K562 (cell line): ENCODE measurements around the gene ERP44. TPM values are rescaled to one million over a fixed set of nuclear protein-coding genes. Genes with fewer than 3 reads are reported as not detected.

ENCODE experiments used
- GATAD2B ChIP-seq: fragments of 450-650 bp; IDR thresholded peaks from 2 replicates; pipeline ENCODE4 v1.6.1; 2017; ENCODE audit warnings: mild to moderate bottlenecking, borderline replicate concordance
- GTF2A2 ChIP-seq: IDR thresholded peaks from 2 replicates; pipeline ENCODE4 v1.6.1; 2016; ENCODE audit warnings: mild to moderate bottlenecking, missing genetic modification characterization, missing compliant biosample characterization
- HMG20B ChIP-seq: fragments of 250-450 bp; sonication (Bioruptor Pico); IDR thresholded peaks from 2 replicates; pipeline ENCODE4 v1.5.0; 2021; ENCODE audit warnings: mild to moderate bottlenecking
- NCOR1 ChIP-seq: fragments of 450-650 bp; IDR thresholded peaks from 2 replicates; pipeline ENCODE4 v1.6.1; 2016; ENCODE audit warnings: mild to moderate bottlenecking, moderate library complexity
- SMAD3 ChIP-seq: fragments of 450-650 bp; formaldehyde crosslinking; conservative IDR thresholded peaks from 2 replicates; pipeline ENCODE4 v1.4.0; 2020; ENCODE audit warnings: mild to moderate bottlenecking
- SMARCA4 ChIP-seq: fragments of 450-650 bp; IDR thresholded peaks from 2 replicates; pipeline ENCODE4 v1.6.1; 2016
- SMC3 ChIP-seq: conservative IDR thresholded peaks from 2 replicates; pipeline ENCODE4 v1.6.1; 2011; ENCODE audit warnings: low read depth, low read length, improper control_type of control experiment; ENCODE audit not compliant: insufficient read depth
- SP2 ChIP-seq: IDR thresholded peaks from 2 replicates; pipeline ENCODE4 v1.6.1; 2011; ENCODE audit warnings: mild to moderate bottlenecking, low read depth, low read length, moderate library complexity; ENCODE audit not compliant: poor library complexity, severe bottlenecking; ENCODE audit errors: extremely low read depth
- SREBF2 ChIP-seq: sonication (generic); formaldehyde crosslinking; IDR thresholded peaks from 2 replicates; pipeline ENCODE4 v1.4.0; 2020; ENCODE audit warnings: mild to moderate bottlenecking, missing genetic modification reagents
- STAT5B ChIP-seq: fragments of 250-450 bp; sonication (Bioruptor Pico); IDR thresholded peaks from 2 replicates; pipeline ENCODE4 v1.8.0; 2021; ENCODE audit warnings: mild to moderate bottlenecking, inconsistent platforms
- TSC22D4 ChIP-seq: fragments of 450-650 bp; IDR thresholded peaks from 2 replicates; pipeline ENCODE4 v1.6.1; 2016; ENCODE audit warnings: missing genetic modification characterization, missing biosample characterization, control low read depth
- XRCC3 ChIP-seq: fragments of 450-650 bp; IDR thresholded peaks from 2 replicates; pipeline ENCODE4 v1.6.1; 2017; ENCODE audit warnings: mild to moderate bottlenecking, moderate library complexity
- ZFPM2 ChIP-seq: fragments of 250-450 bp; sonication (Bioruptor Pico); IDR thresholded peaks from 2 replicates; pipeline ENCODE4 v1.5.1; 2022; ENCODE audit warnings: mild to moderate bottlenecking
- ZNF212 ChIP-seq: fragments of 450-650 bp; formaldehyde crosslinking; IDR thresholded peaks from 2 replicates; pipeline ENCODE4 v1.4.0; 2020; ENCODE audit warnings: mild to moderate bottlenecking
- ZNF830 ChIP-seq: fragments of 250-450 bp; sonication (Bioruptor Pico); IDR thresholded peaks from 2 replicates; pipeline ENCODE4 v1.5.0; 2021; ENCODE audit warnings: mild to moderate bottlenecking
- ZSCAN29 ChIP-seq: fragments of 450-650 bp; IDR thresholded peaks from 2 replicates; pipeline ENCODE4 v1.6.1; 2017
- ZSCAN32 ChIP-seq: fragments of 450-650 bp; formaldehyde crosslinking; IDR thresholded peaks from 2 replicates; pipeline ENCODE4 v1.4.0; 2020; ENCODE audit warnings: mild to moderate bottlenecking, moderate library complexity
- polyA plus RNA-seq, 8 experiments: library from polyadenylated mRNA; depleted of rRNA in 4 of 8; stranded (reverse) in 5 of 8; unstranded in 3 of 8; fragments of >200 nt; fragmentation: Nextera tagmentation in 2 of 8; fragmentation: Illumina TruSeq in 1 of 8; extraction: Ambion mirVana in 2 of 8; extraction: Trizol in 1 of 8; gene quantifications; 2 replicates each; pipeline versions ENCODE4 v1.2.1 to v1.2.3, GENCODE V29; 2011 to 2014; ENCODE audit warnings: inconsistent platforms in 1 of 8, missing spikeins in 1 of 8
- total RNA-seq, 7 experiments: library from RNA; depleted of rRNA in 6 of 7; stranded (reverse); fragments of >200 nt in 6 of 7; fragmentation: Illumina TruSeq in 2 of 7; extraction: Trizol in 2 of 7; gene quantifications; 2 replicates each; pipeline versions ENCODE4 v1.2.1 to v1.2.3, GENCODE V29; 2011 to 2021; ENCODE audit warnings: low replicate concordance in 1 of 7
- TF ChIP-seq, protein P1 (sequence below): sonication (generic); formaldehyde crosslinking; IDR thresholded peaks from 2 replicates; pipeline ENCODE4 v1.8.1; 2023; ENCODE audit warnings: mild to moderate bottlenecking, missing genetic modification reagents
- TF ChIP-seq, protein P2 (sequence below): sonication (generic); formaldehyde crosslinking; IDR thresholded peaks from 2 replicates; pipeline ENCODE4 v1.4.0; 2020; ENCODE audit warnings: mild to moderate bottlenecking, missing genetic modification reagents
- TF ChIP-seq, protein P3 (sequence below): fragments of 250-450 bp; sonication (Bioruptor Pico); IDR thresholded peaks from 2 replicates; pipeline ENCODE4 v1.8.0; 2022; ENCODE audit warnings: inconsistent platforms, mild to moderate bottlenecking, moderate library complexity, borderline replicate concordance
- TF ChIP-seq, protein P4 (sequence below): fragments of 450-650 bp; IDR thresholded peaks from 2 replicates; pipeline ENCODE4 v1.6.1; 2016
- TF ChIP-seq, protein P5 (sequence below): fragments of 450-650 bp; formaldehyde crosslinking; IDR thresholded peaks from 2 replicates; pipeline ENCODE4 v1.4.0; 2020; ENCODE audit warnings: mild to moderate bottlenecking

Gene ERP44
- total and polyA plus RNA-seq, 9 of the 15 experiments (the other 6 are each of a cell fraction or from before 2014, with no cell fraction given): 9.2 to 23.4 (median 13.6) TPM

DNA sequence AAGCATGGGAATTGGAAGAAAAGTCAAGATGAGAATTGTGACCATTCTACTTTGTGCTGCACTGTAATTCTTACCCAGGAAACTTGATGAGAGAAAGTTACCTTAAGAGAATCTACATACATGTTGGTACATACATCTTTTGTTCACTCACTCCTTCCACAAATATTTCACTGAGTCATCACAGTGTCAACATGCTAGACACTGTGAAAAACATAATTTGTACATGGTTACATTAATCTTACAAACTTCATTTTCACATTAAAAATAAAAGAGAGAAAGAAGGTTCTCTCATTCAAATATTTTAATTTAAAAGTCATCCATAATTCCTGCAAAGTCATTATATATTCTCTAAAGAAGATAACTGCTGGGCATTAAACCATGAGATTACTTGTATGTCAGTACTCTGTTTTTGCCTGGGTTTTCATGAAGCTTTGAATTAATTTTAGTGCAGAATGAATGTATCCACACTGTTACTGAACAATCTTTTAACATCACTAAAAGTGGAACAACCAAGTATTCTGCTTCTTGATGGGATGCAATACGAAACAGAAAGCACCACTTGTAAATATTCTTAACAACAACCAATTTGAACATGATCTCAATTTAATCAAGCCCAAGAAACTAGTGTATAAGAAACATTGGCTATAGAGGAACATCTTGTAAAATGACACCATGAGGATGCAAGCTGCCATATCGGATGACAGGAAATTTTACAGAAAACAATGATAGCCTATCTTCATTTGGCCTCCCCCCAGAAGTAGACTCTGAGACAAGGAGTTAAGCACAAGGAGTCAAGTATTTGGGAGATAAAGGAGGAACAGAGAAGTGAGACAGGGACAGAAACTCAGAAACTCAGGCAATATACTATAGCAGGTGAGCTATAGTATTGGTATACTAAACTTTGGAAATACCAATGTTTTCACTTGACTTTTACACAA, 28.4 kb downstream of the ERP44 start (continued):
- TF ChIP-seq SP2: no peak
- TF ChIP-seq ZSCAN32 (CRISPR knock-in tag): no peak
- no peak for TF ChIP-seq GATAD2B
- TF ChIP-seq NCOR1: peak; percentile 89
- TF ChIP-seq, protein P1, sequence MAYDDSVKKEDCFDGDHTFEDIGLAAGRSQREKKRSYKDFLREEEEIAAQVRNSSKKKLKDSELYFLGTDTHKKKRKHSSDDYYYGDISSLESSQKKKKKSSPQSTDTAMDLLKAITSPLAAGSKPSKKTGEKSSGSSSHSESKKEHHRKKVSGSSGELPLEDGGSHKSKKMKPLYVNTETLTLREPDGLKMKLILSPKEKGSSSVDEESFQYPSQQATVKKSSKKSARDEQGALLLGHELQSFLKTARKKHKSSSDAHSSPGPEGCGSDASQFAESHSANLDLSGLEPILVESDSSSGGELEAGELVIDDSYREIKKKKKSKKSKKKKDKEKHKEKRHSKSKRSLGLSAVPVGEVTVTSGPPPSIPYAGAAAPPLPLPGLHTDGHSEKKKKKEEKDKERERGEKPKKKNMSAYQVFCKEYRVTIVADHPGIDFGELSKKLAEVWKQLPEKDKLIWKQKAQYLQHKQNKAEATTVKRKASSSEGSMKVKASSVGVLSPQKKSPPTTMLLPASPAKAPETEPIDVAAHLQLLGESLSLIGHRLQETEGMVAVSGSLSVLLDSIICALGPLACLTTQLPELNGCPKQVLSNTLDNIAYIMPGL (CRISPR knock-in tag): no peak
- TF ChIP-seq, protein P2, sequence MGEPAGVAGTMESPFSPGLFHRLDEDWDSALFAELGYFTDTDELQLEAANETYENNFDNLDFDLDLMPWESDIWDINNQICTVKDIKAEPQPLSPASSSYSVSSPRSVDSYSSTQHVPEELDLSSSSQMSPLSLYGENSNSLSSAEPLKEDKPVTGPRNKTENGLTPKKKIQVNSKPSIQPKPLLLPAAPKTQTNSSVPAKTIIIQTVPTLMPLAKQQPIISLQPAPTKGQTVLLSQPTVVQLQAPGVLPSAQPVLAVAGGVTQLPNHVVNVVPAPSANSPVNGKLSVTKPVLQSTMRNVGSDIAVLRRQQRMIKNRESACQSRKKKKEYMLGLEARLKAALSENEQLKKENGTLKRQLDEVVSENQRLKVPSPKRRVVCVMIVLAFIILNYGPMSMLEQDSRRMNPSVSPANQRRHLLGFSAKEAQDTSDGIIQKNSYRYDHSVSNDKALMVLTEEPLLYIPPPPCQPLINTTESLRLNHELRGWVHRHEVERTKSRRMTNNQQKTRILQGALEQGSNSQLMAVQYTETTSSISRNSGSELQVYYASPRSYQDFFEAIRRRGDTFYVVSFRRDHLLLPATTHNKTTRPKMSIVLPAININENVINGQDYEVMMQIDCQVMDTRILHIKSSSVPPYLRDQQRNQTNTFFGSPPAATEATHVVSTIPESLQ (CRISPR knock-in tag): no peak
- TF ChIP-seq HMG20B (CRISPR knock-in tag): no peak
- no peak for TF ChIP-seq ZNF212 (CRISPR knock-in tag)
- TF ChIP-seq SREBF2 (CRISPR knock-in tag): no peak
- TF ChIP-seq, protein P3, sequence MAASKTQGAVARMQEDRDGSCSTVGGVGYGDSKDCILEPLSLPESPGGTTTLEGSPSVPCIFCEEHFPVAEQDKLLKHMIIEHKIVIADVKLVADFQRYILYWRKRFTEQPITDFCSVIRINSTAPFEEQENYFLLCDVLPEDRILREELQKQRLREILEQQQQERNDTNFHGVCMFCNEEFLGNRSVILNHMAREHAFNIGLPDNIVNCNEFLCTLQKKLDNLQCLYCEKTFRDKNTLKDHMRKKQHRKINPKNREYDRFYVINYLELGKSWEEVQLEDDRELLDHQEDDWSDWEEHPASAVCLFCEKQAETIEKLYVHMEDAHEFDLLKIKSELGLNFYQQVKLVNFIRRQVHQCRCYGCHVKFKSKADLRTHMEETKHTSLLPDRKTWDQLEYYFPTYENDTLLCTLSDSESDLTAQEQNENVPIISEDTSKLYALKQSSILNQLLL (CRISPR knock-in tag): no peak
- TF ChIP-seq TSC22D4 (tag): no peak
- TF ChIP-seq, protein P4, sequence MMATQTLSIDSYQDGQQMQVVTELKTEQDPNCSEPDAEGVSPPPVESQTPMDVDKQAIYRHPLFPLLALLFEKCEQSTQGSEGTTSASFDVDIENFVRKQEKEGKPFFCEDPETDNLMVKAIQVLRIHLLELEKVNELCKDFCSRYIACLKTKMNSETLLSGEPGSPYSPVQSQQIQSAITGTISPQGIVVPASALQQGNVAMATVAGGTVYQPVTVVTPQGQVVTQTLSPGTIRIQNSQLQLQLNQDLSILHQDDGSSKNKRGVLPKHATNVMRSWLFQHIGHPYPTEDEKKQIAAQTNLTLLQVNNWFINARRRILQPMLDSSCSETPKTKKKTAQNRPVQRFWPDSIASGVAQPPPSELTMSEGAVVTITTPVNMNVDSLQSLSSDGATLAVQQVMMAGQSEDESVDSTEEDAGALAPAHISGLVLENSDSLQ: no peak
- no peak for TF ChIP-seq SMC3
- TF ChIP-seq ZFPM2 (CRISPR knock-in tag): no peak
- peak; percentile 88 for TF ChIP-seq SMARCA4
- TF ChIP-seq ZNF830 (CRISPR knock-in tag): no peak
- no peak for TF ChIP-seq XRCC3
- no peak for TF ChIP-seq SMAD3
- no peak for TF ChIP-seq ZSCAN29
- TF ChIP-seq, protein P5, sequence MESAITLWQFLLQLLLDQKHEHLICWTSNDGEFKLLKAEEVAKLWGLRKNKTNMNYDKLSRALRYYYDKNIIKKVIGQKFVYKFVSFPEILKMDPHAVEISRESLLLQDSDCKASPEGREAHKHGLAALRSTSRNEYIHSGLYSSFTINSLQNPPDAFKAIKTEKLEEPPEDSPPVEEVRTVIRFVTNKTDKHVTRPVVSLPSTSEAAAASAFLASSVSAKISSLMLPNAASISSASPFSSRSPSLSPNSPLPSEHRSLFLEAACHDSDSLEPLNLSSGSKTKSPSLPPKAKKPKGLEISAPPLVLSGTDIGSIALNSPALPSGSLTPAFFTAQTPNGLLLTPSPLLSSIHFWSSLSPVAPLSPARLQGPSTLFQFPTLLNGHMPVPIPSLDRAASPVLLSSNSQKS: no peak
- TF ChIP-seq STAT5B (CRISPR knock-in tag): no peak
- no peak for TF ChIP-seq GTF2A2
